Upper lobe of left lung (tissue), 6 donors: Measurements from ENCODE around the gene FIZ1. TPM values are rescaled to one million over a fixed set of nuclear protein-coding genes. Genes with fewer than 3 reads are reported as not detected.
A peak's percentile ranks its signal among the peaks of the same experiment; 100 is the strongest.

Source experiments
- ATAC-seq, 2 donors: fragments of 200-7000 bp; cut with Tn5 transposase; one replicate each; pipeline ENCODE4 v1.9.1; 2022; ENCODE audit warnings: mild to moderate bottlenecking in 2 of 2, moderate library complexity in 2 of 2; ENCODE audit not compliant: low FRiP score in 2 of 2
- DNase-seq, 2 donors: peaks; one replicate each; pipeline ENCODE4 v3.0.0-alpha.2; 2019 to 2020
- H3K27ac ChIP-seq, 4 donors: fragments of 200-600 bp; sonication (generic); one replicate each; pipeline ENCODE4 v1.5.1; 2016 to 2019
- H3K27me3 ChIP-seq, 4 donors: fragments of 200-600 bp; sonication (generic); one replicate each; pipeline ENCODE4 v1.5.1; 2017 to 2019
- H3K36me3 ChIP-seq, 4 donors: fragments of 200-600 bp; sonication (generic); one replicate each; pipeline ENCODE4 v1.5.1; 2016 to 2019
- H3K4me1 ChIP-seq, 4 donors: fragments of 200-600 bp; sonication (generic); one replicate each; pipeline ENCODE4 v1.5.1; 2018 to 2019
- H3K4me3 ChIP-seq, 4 donors: fragments of 200-600 bp; sonication (generic); one replicate each; pipeline ENCODE4 v1.5.1; 2017 to 2019; ENCODE audit warnings: mild to moderate bottlenecking in 2 of 4, moderate library complexity in 1 of 4
- H3K9me3 ChIP-seq, 4 donors: fragments of 200-600 bp; sonication (generic); one replicate each; pipeline ENCODE4 v1.5.1; 2018 to 2019
- CTCF ChIP-seq, 6 experiments: fragments of 450-650 bp in 4 of 6; fragments of 200-600 bp in 2 of 6; sonication (generic) in 2 of 6; IDR thresholded peaks; one replicate each; pipeline ENCODE4 v1.5.1; 2016 to 2019; ENCODE audit warnings: antibody characterized with exemption in 6 of 6
- EP300 ChIP-seq, 4 donors: sonication (generic); formaldehyde crosslinking; IDR thresholded peaks; one replicate each; pipeline ENCODE4 v1.5.1; 2017; ENCODE audit warnings: antibody characterized with exemption in 4 of 4, control low read depth in 2 of 4
- POLR2A ChIP-seq, 4 donors: fragments of 450-650 bp; IDR thresholded peaks; one replicate each; pipeline ENCODE4 v1.5.1; 2016 to 2017; ENCODE audit warnings: antibody characterized with exemption in 4 of 4, mild to moderate bottlenecking in 2 of 4
- POLR2AphosphoS5 ChIP-seq, 2 donors: sonication (generic); formaldehyde crosslinking; IDR thresholded peaks; one replicate each; pipeline ENCODE4 v1.5.1; 2017; ENCODE audit warnings: antibody characterized with exemption in 2 of 2
- WGBS, 2 donors: methylation state at CpG; one replicate each; pipeline ENCODE4 v1.1.5; 2017 to 2018; 5-methylcytosine and 5-hydroxymethylcytosine counted together
- total RNA-seq, 6 donors: library from RNA; depleted of rRNA in 4 of 6; stranded (reverse); fragments of >200 nt in 4 of 6; gene quantifications; one replicate each; pipeline versions ENCODE4 v1.1.0 to v1.2.1, GENCODE V29; 2016 to 2021
- donor health status: DM: no; HTN: no; CAD: no; lungs with moderate emphysema.
- donor health status: DM: no; HTN: yes; CAD: no; lungs with severe emphysema.

The FIZ1 gene
- total RNA-seq, 6 donors from 2014 or later = 11.1 to 21.6 (median 16.3) TPM

- no peak for ATAC-seq
These were observed 16.5 kb upstream of the FIZ1 start for GRCh38 chr19:55615543-55616394.

GRCh38 chr19:55614711-55615542, 15.6 kb upstream of the FIZ1 start:
- no peak for ATAC-seq
- H3K36me3 ChIP-seq = peaks cover 14 to 53% (median 36%) of the 10 kb centered on the region in 4 donors
- H3K9me3 ChIP-seq = no peaks in the 10 kb centered on the region
- no peaks in the 10 kb centered on the region for H3K27me3 ChIP-seq
- no peak overlapping the region for H3K4me3 ChIP-seq
- whole genome bisulfite sequencing, 2 donors = 93 to 96% methylated on average over 11 to 84 of the region's 98 CpGs
- peak in 1 of 2 donors; percentile 84 for DNase-seq
- peaks cover 13 to 32% (median 24%) of the 10 kb centered on the region in 4 donors for H3K4me1 ChIP-seq
- no peak overlapping the region for H3K27ac ChIP-seq
- TF ChIP-seq POLR2A (IDR thresholded peaks at IDR 0.05) (no peak), EP300 (IDR thresholded peaks at IDR 0.05) (no peak), POLR2AphosphoS5 (IDR thresholded peaks at IDR 0.05) (no peak), CTCF (IDR thresholded peaks at IDR 0.05) (no peak)

More at GRCh38 chr19:55615543-55616394, 16.5 kb upstream of the FIZ1 start:
- 95 to 98% methylated on average over 47 to 66 of the region's 88 CpGs for WGBS, 2 donors
- peak in 1 of 2 donors; percentile 83 for DNase-seq
- TF ChIP-seq POLR2AphosphoS5 (IDR thresholded peaks at IDR 0.05) (no peak), CTCF (IDR thresholded peaks at IDR 0.05) (no peak), EP300 (IDR thresholded peaks at IDR 0.05) (no peak), POLR2A (IDR thresholded peaks at IDR 0.05) (no peak)
- peaks cover 14 to 49% (median 34%) of the 10 kb centered on the region in 4 donors for H3K36me3 ChIP-seq
- no peak overlapping the region for H3K4me3 ChIP-seq
- H3K27me3 ChIP-seq = no peaks in the 10 kb centered on the region
- H3K9me3 ChIP-seq = no peaks in the 10 kb centered on the region
- no peak overlapping the region for H3K27ac ChIP-seq
- H3K4me1 ChIP-seq = peaks cover 19 to 39% (median 28%) of the 10 kb centered on the region in 4 donors

- H3K36me3 ChIP-seq = peaks cover 14 to 59% (median 39%) of the 10 kb centered on the region in 4 donors
- TF ChIP-seq POLR2A (IDR thresholded peaks at IDR 0.05) = no peak
- no peak for TF ChIP-seq CTCF (IDR thresholded peaks at IDR 0.05)
- no peak for TF ChIP-seq EP300 (IDR thresholded peaks at IDR 0.05)
- no peak for TF ChIP-seq POLR2AphosphoS5 (IDR thresholded peaks at IDR 0.05)
- H3K4me3 ChIP-seq = no peak overlapping the region
- no peak overlapping the region for H3K27ac ChIP-seq
- peak in 1 of 2 donors; percentile 84 for DNase-seq
- no peaks in the 10 kb centered on the region for H3K27me3 ChIP-seq
- peaks cover 16 to 27% (median 17%) of the 10 kb centered on the region in 4 donors for H3K4me1 ChIP-seq
- 94 to 95% methylated on average over 57 to 63 of the region's 75 CpGs for WGBS, 2 donors
- no peaks in the 10 kb centered on the region for H3K9me3 ChIP-seq
- no peak for ATAC-seq
These were observed 14.8 kb upstream of the FIZ1 start for GRCh38 chr19:55613930-55614710.

GRCh38 chr19:55613396-55613795, 14.1 kb upstream of the FIZ1 start:
- TF ChIP-seq POLR2A (IDR thresholded peaks at IDR 0.05) (no peak), EP300 (IDR thresholded peaks at IDR 0.05) (no peak), POLR2AphosphoS5 (IDR thresholded peaks at IDR 0.05) (no peak), CTCF (IDR thresholded peaks at IDR 0.05) (no peak)
- Histone ChIP-seq H3K4me1 (peaks cover 11 to 20% (median 14%) of the 10 kb centered on the region in 4 donors), H3K4me3 (no peak overlapping the region), H3K9me3 (no peaks in the 10 kb centered on the region), H3K27ac (no peak overlapping the region), H3K27me3 (no peaks in the 10 kb centered on the region), H3K36me3 (peaks cover 14 to 59% (median 39%) of the 10 kb centered on the region in 4 donors)
- 96% methylated on average over 26 to 27 of the region's 27 CpGs for WGBS, 2 donors
- ATAC-seq (no peak), DNase-seq (peak in 1 of 2 donors; percentile 74)
